HEK293T (cell line): Measurements from ENCODE around the gene ADAMTSL2.

Experiments used
- BHLHE40 ChIP-seq: fragments of 450-650 bp; IDR thresholded peaks from 2 replicates; pipeline ENCODE4 v1.6.1; 2016; ENCODE audit warnings: mild to moderate bottlenecking, moderate library complexity, borderline replicate concordance
- ELF4 ChIP-seq: fragments of 450-650 bp; IDR thresholded peaks from 2 replicates; pipeline ENCODE4 v1.6.1; 2017; ENCODE audit warnings: antibody characterized with exemption
- FOXA1 ChIP-seq: fragments of 450-650 bp; IDR thresholded peaks from 2 replicates; pipeline ENCODE4 v1.6.1; 2016; ENCODE audit warnings: mild to moderate bottlenecking
- FOXK2 ChIP-seq: fragments of 450-650 bp; IDR thresholded peaks from 2 replicates; pipeline ENCODE4 v1.6.1; 2016; ENCODE audit warnings: mild to moderate bottlenecking
- FOXM1 ChIP-seq: fragments of 450-650 bp; IDR thresholded peaks from 2 replicates; pipeline ENCODE4 v1.6.1; 2017; ENCODE audit warnings: mild to moderate bottlenecking, borderline replicate concordance
- LEF1 ChIP-seq: fragments of 450-650 bp; IDR thresholded peaks from 2 replicates; pipeline ENCODE4 v1.6.1; 2017; ENCODE audit warnings: mild to moderate bottlenecking, borderline replicate concordance
- NFRKB ChIP-seq: fragments of 450-650 bp; IDR thresholded peaks from 2 replicates; pipeline ENCODE4 v1.6.1; 2016; ENCODE audit warnings: mild to moderate bottlenecking, moderate library complexity
- SP1 ChIP-seq: fragments of 450-650 bp; IDR thresholded peaks from 2 replicates; pipeline ENCODE4 v1.6.1; 2017
- SUZ12 ChIP-seq: fragments of 450-650 bp; IDR thresholded peaks from 2 replicates; pipeline ENCODE4 v1.6.1; 2016; ENCODE audit warnings: mild to moderate bottlenecking
- TARDBP ChIP-seq: fragments of 450-650 bp; IDR thresholded peaks from 2 replicates; pipeline ENCODE4 v1.6.1; 2016

- no peak for TF ChIP-seq NFRKB
- no peak for TF ChIP-seq FOXA1
- TF ChIP-seq FOXM1 = no peak
- TF ChIP-seq SUZ12 = no peak
- no peak for TF ChIP-seq FOXK2
- no peak for TF ChIP-seq SP1
- no peak for TF ChIP-seq ELF4
- TF ChIP-seq TARDBP = no peak
- no peak for TF ChIP-seq LEF1
- no peak for TF ChIP-seq BHLHE40
Observed at GRCh38 chr9:133499892-133500270, 34.6 kb upstream of the ADAMTSL2 start.
